ENCODE data around the gene VEGFC. TPM values are rescaled to one million over a fixed set of nuclear protein-coding genes. Genes with fewer than 3 reads are reported as not detected.

Gene VEGFC
- total and polyA plus RNA-seq, 10 of the 15 experiments (the other 5 are each of a cell fraction or from before 2014, with no cell fraction given), result 0.03 to 0.04 TPM; not detected in 8

DNA sequence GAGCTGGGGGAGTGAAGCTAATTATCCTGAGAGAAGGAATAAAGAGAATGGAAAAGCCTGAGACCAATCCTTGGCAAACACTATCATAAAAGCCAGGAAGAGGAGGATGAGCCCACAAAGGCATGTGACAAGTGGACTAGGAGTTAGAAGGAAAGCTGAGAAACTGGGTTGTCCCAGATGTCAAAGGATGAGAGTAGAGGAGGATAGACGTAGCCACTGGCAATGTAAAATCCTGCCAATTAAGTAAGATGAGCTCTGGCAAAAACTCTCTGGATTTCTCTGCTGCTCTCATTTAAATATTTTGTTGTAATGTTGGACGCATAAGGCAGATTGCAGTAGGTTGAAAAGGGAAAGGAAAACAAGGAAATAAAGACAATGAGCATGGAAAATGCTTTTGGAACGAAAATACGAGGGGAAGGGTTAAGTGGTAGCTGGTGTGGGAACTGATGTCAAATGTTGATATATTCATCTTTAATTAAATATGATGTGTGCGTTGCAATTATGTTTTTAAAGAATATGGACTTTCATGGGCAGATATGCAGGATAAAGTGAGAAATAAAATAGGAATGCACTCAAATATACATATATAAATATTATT is 14.2 kb upstream of the VEGFC start:
- no peaks in the 10 kb centered on the region for H3K79me2 ChIP-seq (ENCODE audit: control insufficient read depth, insufficient read depth, low read length)
- H3K27ac ChIP-seq (ENCODE audit: control insufficient read depth, insufficient read depth), result no peak overlapping the region
- H3K9ac ChIP-seq (ENCODE audit: control insufficient read depth, insufficient read depth, low read length), result no peak overlapping the region
- SMC1A ChIA-PET (ENCODE audit: uncharacterized antibody, unreplicated experiment), result interaction anchor here (0.6 kb wide), 1 partner anchor 243 kb away, joined by 4 read pairs; no protein-coding TSS in a partner anchor
- FAIRE-seq, result no peak
- POLR2A ChIA-PET, result no interaction called here
- intact Hi-C loops (cut with micrococcal nuclease; ENCODE audit: unreplicated experiment) (no loop called here), in situ Hi-C loops (cut with MboI) (no loop called here)
- DNase-seq (ENCODE audit: low read depth, low spot score), result no peak
- no peak for ATAC-seq
- H3K4me1 ChIP-seq (ENCODE audit: control insufficient read depth, insufficient read depth, low read length), result no peaks in the 10 kb centered on the region
- H3K4me2 ChIP-seq (ENCODE audit: control insufficient read depth, insufficient read depth), result no peak overlapping the region
- H3K4me3 ChIP-seq, result no peak overlapping the region
- no peak overlapping the region for H2AFZ ChIP-seq (ENCODE audit: control insufficient read depth, low read depth, low read length)
- 6% methylated on average over 5 of the region's 5 CpGs for WGBS (ENCODE audit: insufficient coverage, insufficient replicate concordance, low lambda C conversion rate, missing lambda C conversion rate)
- no peaks in the 10 kb centered on the region for H3K36me3 ChIP-seq (ENCODE audit: control insufficient read depth in 2 of 2, insufficient read depth in 2 of 2, low read length in 1 of 2)
- BruUV-seq (replicated peaks), result no TSS peak
- CTCF ChIA-PET, result no interaction called here
- no peaks in the 10 kb centered on the region for H3K27me3 ChIP-seq (replicated peaks in 1 of 2; ENCODE audit: control insufficient read depth in 2 of 2, insufficient read depth in 2 of 2, low read length in 1 of 2)
- RAD21 ChIA-PET (ENCODE audit: unreplicated experiment), result no interaction called here
- no peaks in the 10 kb centered on the region for H3K9me3 ChIP-seq (replicated peaks; ENCODE audit: control insufficient read depth, insufficient read depth, low read length)
- no peaks in the 10 kb centered on the region for H4K20me1 ChIP-seq (ENCODE audit: control insufficient read depth, insufficient read depth)
- TF ChIP-seq CHD2 (IDR thresholded peaks at IDR 0.05; ENCODE audit: borderline replicate concordance, low read depth, low read length) (no peak), RB1 (IDR thresholded peaks at IDR 0.05; ENCODE audit: borderline replicate concordance) (no peak), CEBPB (IDR thresholded peaks at IDR 0.05; ENCODE audit: borderline replicate concordance in 1 of 2, low read depth in 2 of 2, low read length in 2 of 2) (no peak), SREBF2 (IDR thresholded peaks at IDR 0.05; ENCODE audit: low read length) (no peak), POU2F2 (IDR thresholded peaks at IDR 0.05; ENCODE audit: borderline replicate concordance, low read depth, low read length) (no peak), SUPT20H (IDR thresholded peaks at IDR 0.05; ENCODE audit: borderline replicate concordance, control insufficient read depth, low read depth, low read length) (no peak), ZNF274 (IDR thresholded peaks at IDR 0.05; ENCODE audit: insufficient read depth, insufficient read length) (no peak), RBBP5 (conservative IDR thresholded peaks at IDR 0.05) (no peak), POLR2AphosphoS5 (IDR thresholded peaks at IDR 0.05; ENCODE audit: low read length) (no peak)
- TF ChIP-seq, protein P1, sequence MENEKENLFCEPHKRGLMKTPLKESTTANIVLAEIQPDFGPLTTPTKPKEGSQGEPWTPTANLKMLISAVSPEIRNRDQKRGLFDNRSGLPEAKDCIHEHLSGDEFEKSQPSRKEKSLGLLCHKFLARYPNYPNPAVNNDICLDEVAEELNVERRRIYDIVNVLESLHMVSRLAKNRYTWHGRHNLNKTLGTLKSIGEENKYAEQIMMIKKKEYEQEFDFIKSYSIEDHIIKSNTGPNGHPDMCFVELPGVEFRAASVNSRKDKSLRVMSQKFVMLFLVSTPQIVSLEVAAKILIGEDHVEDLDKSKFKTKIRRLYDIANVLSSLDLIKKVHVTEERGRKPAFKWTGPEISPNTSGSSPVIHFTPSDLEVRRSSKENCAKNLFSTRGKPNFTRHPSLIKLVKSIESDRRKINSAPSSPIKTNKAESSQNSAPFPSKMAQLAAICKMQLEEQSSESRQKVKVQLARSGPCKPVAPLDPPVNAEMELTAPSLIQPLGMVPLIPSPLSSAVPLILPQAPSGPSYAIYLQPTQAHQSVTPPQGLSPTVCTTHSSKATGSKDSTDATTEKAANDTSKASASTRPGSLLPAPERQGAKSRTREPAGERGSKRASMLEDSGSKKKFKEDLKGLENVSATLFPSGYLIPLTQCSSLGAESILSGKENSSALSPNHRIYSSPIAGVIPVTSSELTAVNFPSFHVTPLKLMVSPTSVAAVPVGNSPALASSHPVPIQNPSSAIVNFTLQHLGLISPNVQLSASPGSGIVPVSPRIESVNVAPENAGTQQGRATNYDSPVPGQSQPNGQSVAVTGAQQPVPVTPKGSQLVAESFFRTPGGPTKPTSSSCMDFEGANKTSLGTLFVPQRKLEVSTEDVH (IDR thresholded peaks at IDR 0.05; ENCODE audit: low read depth, partially characterized antibody), result no peak
- TF ChIP-seq, protein P2, sequence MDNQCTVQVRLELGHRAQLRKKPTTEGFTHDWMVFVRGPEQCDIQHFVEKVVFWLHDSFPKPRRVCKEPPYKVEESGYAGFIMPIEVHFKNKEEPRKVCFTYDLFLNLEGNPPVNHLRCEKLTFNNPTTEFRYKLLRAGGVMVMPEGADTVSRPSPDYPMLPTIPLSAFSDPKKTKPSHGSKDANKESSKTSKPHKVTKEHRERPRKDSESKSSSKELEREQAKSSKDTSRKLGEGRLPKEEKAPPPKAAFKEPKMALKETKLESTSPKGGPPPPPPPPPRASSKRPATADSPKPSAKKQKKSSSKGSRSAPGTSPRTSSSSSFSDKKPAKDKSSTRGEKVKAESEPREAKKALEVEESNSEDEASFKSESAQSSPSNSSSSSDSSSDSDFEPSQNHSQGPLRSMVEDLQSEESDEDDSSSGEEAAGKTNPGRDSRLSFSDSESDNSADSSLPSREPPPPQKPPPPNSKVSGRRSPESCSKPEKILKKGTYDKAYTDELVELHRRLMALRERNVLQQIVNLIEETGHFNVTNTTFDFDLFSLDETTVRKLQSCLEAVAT (IDR thresholded peaks at IDR 0.05), result no peak
- TF ChIP-seq, protein P3, sequence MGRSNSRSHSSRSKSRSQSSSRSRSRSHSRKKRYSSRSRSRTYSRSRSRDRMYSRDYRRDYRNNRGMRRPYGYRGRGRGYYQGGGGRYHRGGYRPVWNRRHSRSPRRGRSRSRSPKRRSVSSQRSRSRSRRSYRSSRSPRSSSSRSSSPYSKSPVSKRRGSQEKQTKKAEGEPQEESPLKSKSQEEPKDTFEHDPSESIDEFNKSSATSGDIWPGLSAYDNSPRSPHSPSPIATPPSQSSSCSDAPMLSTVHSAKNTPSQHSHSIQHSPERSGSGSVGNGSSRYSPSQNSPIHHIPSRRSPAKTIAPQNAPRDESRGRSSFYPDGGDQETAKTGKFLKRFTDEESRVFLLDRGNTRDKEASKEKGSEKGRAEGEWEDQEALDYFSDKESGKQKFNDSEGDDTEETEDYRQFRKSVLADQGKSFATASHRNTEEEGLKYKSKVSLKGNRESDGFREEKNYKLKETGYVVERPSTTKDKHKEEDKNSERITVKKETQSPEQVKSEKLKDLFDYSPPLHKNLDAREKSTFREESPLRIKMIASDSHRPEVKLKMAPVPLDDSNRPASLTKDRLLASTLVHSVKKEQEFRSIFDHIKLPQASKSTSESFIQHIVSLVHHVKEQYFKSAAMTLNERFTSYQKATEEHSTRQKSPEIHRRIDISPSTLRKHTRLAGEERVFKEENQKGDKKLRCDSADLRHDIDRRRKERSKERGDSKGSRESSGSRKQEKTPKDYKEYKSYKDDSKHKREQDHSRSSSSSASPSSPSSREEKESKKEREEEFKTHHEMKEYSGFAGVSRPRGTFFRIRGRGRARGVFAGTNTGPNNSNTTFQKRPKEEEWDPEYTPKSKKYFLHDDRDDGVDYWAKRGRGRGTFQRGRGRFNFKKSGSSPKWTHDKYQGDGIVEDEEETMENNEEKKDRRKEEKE (IDR thresholded peaks at IDR 0.05), result no peak
- TF ChIP-seq, protein P4, sequence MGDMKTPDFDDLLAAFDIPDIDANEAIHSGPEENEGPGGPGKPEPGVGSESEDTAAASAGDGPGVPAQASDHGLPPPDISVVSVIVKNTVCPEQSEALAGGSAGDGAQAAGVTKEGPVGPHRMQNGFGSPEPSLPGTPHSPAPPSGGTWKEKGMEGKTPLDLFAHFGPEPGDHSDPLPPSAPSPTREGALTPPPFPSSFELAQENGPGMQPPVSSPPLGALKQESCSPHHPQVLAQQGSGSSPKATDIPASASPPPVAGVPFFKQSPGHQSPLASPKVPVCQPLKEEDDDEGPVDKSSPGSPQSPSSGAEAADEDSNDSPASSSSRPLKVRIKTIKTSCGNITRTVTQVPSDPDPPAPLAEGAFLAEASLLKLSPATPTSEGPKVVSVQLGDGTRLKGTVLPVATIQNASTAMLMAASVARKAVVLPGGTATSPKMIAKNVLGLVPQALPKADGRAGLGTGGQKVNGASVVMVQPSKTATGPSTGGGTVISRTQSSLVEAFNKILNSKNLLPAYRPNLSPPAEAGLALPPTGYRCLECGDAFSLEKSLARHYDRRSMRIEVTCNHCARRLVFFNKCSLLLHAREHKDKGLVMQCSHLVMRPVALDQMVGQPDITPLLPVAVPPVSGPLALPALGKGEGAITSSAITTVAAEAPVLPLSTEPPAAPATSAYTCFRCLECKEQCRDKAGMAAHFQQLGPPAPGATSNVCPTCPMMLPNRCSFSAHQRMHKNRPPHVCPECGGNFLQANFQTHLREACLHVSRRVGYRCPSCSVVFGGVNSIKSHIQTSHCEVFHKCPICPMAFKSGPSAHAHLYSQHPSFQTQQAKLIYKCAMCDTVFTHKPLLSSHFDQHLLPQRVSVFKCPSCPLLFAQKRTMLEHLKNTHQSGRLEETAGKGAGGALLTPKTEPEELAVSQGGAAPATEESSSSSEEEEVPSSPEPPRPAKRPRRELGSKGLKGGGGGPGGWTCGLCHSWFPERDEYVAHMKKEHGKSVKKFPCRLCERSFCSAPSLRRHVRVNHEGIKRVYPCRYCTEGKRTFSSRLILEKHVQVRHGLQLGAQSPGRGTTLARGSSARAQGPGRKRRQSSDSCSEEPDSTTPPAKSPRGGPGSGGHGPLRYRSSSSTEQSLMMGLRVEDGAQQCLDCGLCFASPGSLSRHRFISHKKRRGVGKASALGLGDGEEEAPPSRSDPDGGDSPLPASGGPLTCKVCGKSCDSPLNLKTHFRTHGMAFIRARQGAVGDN (IDR thresholded peaks at IDR 0.05), result no peak
